Heart left ventricle (tissue), 16 donors: Measurements from ENCODE around the gene WFS1. TPM values are rescaled to one million over a fixed set of nuclear protein-coding genes. Genes with fewer than 3 reads are reported as not detected.

ENCODE experiments used
- ATAC-seq, 4 donors: fragments of 200-7000 bp; cut with Tn5 transposase; one replicate each; pipeline ENCODE4 v1.9.1; 2020 to 2022; ENCODE audit warnings: moderate library complexity in 4 of 4, mild to moderate bottlenecking in 3 of 4, moderate number of reproducible peaks in 1 of 4
- DNase-seq, 5 donors: peaks; one replicate each; pipeline ENCODE4 v3.0.0-alpha.2; 2020
- H3K27ac ChIP-seq, 12 donors: fragments of 200-600 bp; sonication (generic) in 4 of 12; one replicate each; pipeline versions ENCODE4 v1.5.0 to v1.8.0; 2016 to 2022; ENCODE audit warnings: mild to moderate bottlenecking in 2 of 12
- H3K27me3 ChIP-seq, 9 donors: fragments of 200-600 bp; sonication (generic) in 2 of 9; one replicate each; pipeline versions ENCODE4 v1.5.1 to v1.8.0; 2016 to 2022; ENCODE audit warnings: mild to moderate bottlenecking in 3 of 9
- H3K36me3 ChIP-seq, 9 donors: fragments of 200-600 bp; sonication (generic) in 2 of 9; one replicate each; pipeline versions ENCODE4 v1.5.0 to v1.8.0; 2018 to 2022; ENCODE audit warnings: mild to moderate bottlenecking in 2 of 9
- H3K4me1 ChIP-seq, 12 donors: fragments of 200-600 bp; sonication (generic) in 4 of 12; one replicate each; pipeline versions ENCODE4 v1.5.0 to v1.8.0; 2016 to 2022; ENCODE audit warnings: mild to moderate bottlenecking in 3 of 12
- H3K4me3 ChIP-seq, 12 donors: fragments of 200-600 bp; sonication (generic) in 4 of 12; one replicate each; pipeline versions ENCODE4 v1.5.0 to v1.8.0; 2017 to 2022; ENCODE audit warnings: mild to moderate bottlenecking in 9 of 12, moderate library complexity in 4 of 12
- H3K9me3 ChIP-seq, 12 donors: fragments of 200-600 bp; sonication (generic) in 4 of 12; one replicate each; pipeline versions ENCODE4 v1.5.0 to v1.8.0; 2016 to 2022; ENCODE audit warnings: mild to moderate bottlenecking in 1 of 12
- POLR2A ChIP-seq, 2 donors: fragments of 450-650 bp; IDR thresholded peaks; one replicate each; pipeline ENCODE4 v1.6.1; 2017; ENCODE audit warnings: antibody characterized with exemption in 2 of 2, mild to moderate bottlenecking in 2 of 2, moderate library complexity in 2 of 2
- WGBS, 4 donors: extraction: QIAGEN DNeasy Blood & Tissue Kit in 2 of 4; methylation state at CpG; one replicate each; pipeline versions ENCODE4 v1.1.5 to v1.1.7; 2013 to 2018; 5-methylcytosine and 5-hydroxymethylcytosine counted together
- intact Hi-C, 10 donors: fragments of 100-400 bp; cut with DNase I; formaldehyde crosslinking; loops; one replicate each; pipeline versions ENCODE4 v1.11.1 to v1.14.2; 2022
- polyA plus RNA-seq, 2 donors: library from polyadenylated mRNA; stranded (reverse); fragments of 200-250 nt; gene quantifications; one replicate each; pipeline ENCODE4 v1.2.3, GENCODE V29; 2013
- total RNA-seq, 9 donors: library from RNA; depleted of rRNA in 2 of 9; stranded (reverse); fragments of >200 nt in 2 of 9; fragmentation: NEBNext Ultra II Directional in 3 of 9; extraction: Animal tissue kit (Norgen Biotek cat#: 25700) in 3 of 9; gene quantifications; one replicate each; pipeline versions ENCODE4 v1.1.0 to v1.2.4, GENCODE V29; 2016 to 2023
- TF ChIP-seq, protein P1 (sequence below), 12 donors: fragments of 200-600 bp; sonication (generic) in 4 of 12; IDR thresholded peaks; one replicate each; pipeline versions ENCODE4 v1.5.0 to v1.8.0; 2018 to 2022; ENCODE audit warnings: antibody characterized with exemption in 12 of 12, mild to moderate bottlenecking in 5 of 12
- donor health status: ischemic (EF 13 %, LVEDD 7.1; RV severe dilation, severe dysfunction).
- donor health status: healthy with polysubstance abuse.
- donor health status: DM: no; HTN: yes; CAD: no.
- donor health status: DM: no; HTN: no; CAD: no.
- donor health status: ischemic (EF 25% LVEDD 6.9; RV normal size, moderate dysfunction).
- donor health status: ischemic (EF 25% LVEDD 5.7; RV mildly dilated, moderate dysfunction).
- donor health status: healthy.
- donor health status: DM: yes; HTN: yes; CAD: no.
- donor health status: ischemic (EF 35%, LVEDD 5.7; RV mildly dilated, moderate dysfunction).
- donor health status: nonischemic (EF 11% LVEDD 7.7; RV severe dilation, severe dysfunction).
- donor health status: DM: yes; HTN: yes; CAD: no.
- donor health status: PGD.
- donor health status: ischemic (EF 29% LVEDD 5.4; RV normal size, mild dysfunction).
- donor health status: nonischemic (EF 23%, LVEDD 6.1; RV moderate dilation, normal function).

WFS1 gene
- total and polyA plus RNA-seq, 11 donors, result 44.8 to 202 (median 73.2) TPM

DNA sequence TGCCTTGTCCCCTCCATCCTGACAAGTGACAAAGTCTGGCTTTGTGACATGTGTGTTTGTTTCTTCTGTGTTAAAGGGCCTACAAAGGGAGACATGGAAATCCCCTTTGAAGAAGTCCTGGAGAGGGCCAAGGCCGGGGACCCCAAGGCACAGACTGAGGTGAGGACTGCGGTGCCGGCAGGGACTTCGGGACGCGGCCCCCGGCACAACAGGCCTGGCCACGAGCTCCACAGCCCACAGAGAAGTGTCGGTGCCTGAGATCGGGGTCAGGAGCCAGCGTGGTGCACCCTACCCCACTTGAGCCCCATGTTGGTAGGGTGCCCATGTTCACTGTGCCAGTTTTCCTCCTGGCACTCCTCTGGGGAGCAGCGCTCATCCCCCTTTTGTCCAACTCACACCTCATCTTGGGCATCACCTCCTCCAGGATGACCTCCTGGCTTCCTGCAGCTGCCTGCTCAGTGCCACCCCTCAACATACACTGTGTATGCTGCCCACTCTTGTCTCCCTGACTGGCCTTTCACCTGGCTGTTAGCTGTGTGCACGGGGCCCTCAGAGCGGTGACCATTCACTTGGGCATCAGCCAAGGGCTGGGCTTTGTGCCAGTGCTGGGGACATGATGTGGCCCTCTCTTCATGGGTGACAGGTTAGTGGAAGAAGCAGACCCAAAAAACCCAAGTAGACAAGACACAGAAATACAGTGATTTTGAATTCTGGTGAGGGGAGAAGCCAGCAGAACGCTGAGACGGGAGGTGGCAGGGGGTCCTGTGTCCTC is 17.6 kb downstream of the WFS1 start:
- Histone ChIP-seq H3K36me3 (peaks cover 0 to 74% (median 58%) of the 10 kb centered on the region in 9 donors), H3K27ac (no peak overlapping the region), H3K4me1 (peaks cover 0 to 20% (median 7%) of the 10 kb centered on the region in 12 donors), H3K9me3 (no peaks in the 10 kb centered on the region), H3K4me3 (no peak overlapping the region), H3K27me3 (no peaks in the 10 kb centered on the region)
- intact Hi-C loops, result no loop called here
- DNase-seq, result peak in 2 of 5 donors; percentile 50 to 65
- 87 to 93% (median 88%) methylated on average over 16 of the region's 16 CpGs for WGBS, 4 donors
- ATAC-seq, result peak in 2 of 4 donors; percentile 6 to 54
- TF ChIP-seq, protein P1, sequence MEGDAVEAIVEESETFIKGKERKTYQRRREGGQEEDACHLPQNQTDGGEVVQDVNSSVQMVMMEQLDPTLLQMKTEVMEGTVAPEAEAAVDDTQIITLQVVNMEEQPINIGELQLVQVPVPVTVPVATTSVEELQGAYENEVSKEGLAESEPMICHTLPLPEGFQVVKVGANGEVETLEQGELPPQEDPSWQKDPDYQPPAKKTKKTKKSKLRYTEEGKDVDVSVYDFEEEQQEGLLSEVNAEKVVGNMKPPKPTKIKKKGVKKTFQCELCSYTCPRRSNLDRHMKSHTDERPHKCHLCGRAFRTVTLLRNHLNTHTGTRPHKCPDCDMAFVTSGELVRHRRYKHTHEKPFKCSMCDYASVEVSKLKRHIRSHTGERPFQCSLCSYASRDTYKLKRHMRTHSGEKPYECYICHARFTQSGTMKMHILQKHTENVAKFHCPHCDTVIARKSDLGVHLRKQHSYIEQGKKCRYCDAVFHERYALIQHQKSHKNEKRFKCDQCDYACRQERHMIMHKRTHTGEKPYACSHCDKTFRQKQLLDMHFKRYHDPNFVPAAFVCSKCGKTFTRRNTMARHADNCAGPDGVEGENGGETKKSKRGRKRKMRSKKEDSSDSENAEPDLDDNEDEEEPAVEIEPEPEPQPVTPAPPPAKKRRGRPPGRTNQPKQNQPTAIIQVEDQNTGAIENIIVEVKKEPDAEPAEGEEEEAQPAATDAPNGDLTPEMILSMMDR (IDR thresholded peaks at IDR 0.05), result no peak
- no peak for TF ChIP-seq POLR2A (IDR thresholded peaks at IDR 0.05)

DNA sequence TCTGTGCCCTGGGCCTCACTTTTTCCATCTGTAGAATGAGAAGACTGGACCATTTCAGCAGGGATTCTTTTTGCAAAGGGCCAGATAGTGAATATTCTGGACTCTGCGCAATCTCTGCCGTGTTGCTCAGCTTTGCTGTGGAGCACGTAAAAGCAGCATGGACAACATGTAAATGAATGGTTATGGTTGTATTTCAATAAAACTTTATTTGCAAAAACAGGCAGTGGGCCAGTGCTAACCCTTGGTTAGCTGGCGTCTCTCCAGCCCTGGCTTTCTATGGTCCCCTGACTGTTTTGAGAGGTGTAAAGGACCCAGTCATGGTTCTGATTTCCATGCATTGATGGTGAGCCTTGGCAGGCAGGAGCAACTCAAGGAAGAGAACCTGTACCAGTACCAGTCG is 18.7 kb downstream of the WFS1 start:
- Histone ChIP-seq H3K27ac (no peak overlapping the region), H3K4me1 (peaks cover 0 to 8% (median 0%) of the 10 kb centered on the region in 12 donors), H3K4me3 (no peak overlapping the region), H3K27me3 (no peaks in the 10 kb centered on the region), H3K9me3 (no peaks in the 10 kb centered on the region), H3K36me3 (peaks cover 0 to 82% (median 64%) of the 10 kb centered on the region in 9 donors)
- intact Hi-C loops, result no loop called here
- ATAC-seq (no peak), DNase-seq (no peak)
- TF ChIP-seq, protein P1 (IDR thresholded peaks at IDR 0.05), result no peak
- TF ChIP-seq POLR2A (IDR thresholded peaks at IDR 0.05), result no peak
- 92 to 98% (median 97%) methylated on average over 5 of the region's 5 CpGs for WGBS, 4 donors

DNA sequence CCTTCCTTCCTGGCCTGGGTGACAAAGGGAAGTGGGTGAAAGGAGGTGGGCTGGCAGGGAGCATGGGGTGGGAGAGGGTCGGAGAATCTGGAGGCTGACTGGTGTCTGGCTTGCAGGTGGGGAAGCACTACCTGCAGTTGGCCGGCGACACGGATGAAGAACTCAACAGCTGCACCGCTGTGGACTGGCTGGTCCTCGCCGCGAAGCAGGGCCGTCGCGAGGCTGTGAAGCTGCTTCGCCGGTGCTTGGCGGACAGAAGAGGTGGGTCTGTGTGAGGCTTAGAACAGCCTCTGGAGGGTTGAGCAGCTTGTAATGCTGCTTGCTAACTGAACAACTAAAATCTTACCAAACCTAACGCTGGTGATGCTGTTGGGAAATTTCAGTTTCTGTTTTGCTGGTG is 19.2 kb downstream of the WFS1 start:
- no peak overlapping the region for H3K27ac ChIP-seq
- 94 to 95% (median 95%) methylated on average over 15 of the region's 15 CpGs for WGBS, 4 donors
- intact Hi-C loops, result no loop called here
- TF ChIP-seq POLR2A (IDR thresholded peaks at IDR 0.05), result no peak
- TF ChIP-seq, protein P1 (IDR thresholded peaks at IDR 0.05), result no peak
- no peaks in the 10 kb centered on the region for H3K27me3 ChIP-seq
- H3K4me1 ChIP-seq, result peaks cover 0 to 6% (median 0%) of the 10 kb centered on the region in 12 donors
- peaks cover 0 to 86% (median 68%) of the 10 kb centered on the region in 9 donors for H3K36me3 ChIP-seq
- DNase-seq (no peak), ATAC-seq (no peak)
- H3K9me3 ChIP-seq, result no peaks in the 10 kb centered on the region
- no peak overlapping the region for H3K4me3 ChIP-seq

DNA sequence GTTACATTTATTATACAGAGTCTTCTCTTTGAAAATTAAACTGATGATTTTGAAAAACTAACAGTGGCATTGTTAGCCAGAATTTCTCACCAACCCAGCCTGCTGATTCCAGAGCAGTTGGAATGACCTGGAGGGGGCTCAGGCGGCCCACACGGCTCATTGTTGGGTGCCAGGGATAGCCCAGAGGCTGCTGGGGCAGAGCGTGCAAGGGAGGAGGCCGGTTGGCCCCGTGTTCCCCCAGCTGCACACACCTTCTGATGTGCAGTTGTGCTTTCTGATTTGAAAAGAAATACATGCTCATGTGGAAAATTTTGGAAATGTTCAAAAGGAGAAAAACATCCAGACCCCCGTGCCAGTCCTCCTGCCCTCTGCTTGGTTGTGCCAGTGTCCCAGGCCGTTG is 20.6 kb downstream of the WFS1 start:
- WGBS, 4 donors, result 92 to 97% (median 95%) methylated on average over 7 of the region's 7 CpGs
- Histone ChIP-seq H3K9me3 (no peaks in the 10 kb centered on the region), H3K36me3 (peaks cover 0 to 89% (median 75%) of the 10 kb centered on the region in 9 donors), H3K4me3 (no peak overlapping the region), H3K27ac (no peak overlapping the region), H3K4me1 (peaks cover 0 to 6% (median 0%) of the 10 kb centered on the region in 12 donors), H3K27me3 (no peaks in the 10 kb centered on the region)
- TF ChIP-seq POLR2A (IDR thresholded peaks at IDR 0.05), result no peak
- TF ChIP-seq, protein P1 (IDR thresholded peaks at IDR 0.05), result no peak
- DNase-seq, result peak in 1 of 5 donors; percentile 25
- intact Hi-C loops, result no loop called here
- no peak for ATAC-seq
